Esophagus muscularis mucosa (tissue), 3 donors: Measurements from ENCODE around the gene API5.

Experiments used
- EP300 ChIP-seq: sonication (generic); formaldehyde crosslinking; IDR thresholded peaks from one replicate; pipeline ENCODE4 v1.6.1; 2017; ENCODE audit warnings: antibody characterized with exemption
- TF ChIP-seq, protein P1 (sequence below), 3 experiments: fragments of 200-600 bp in 2 of 3; fragments of 450-650 bp in 1 of 3; sonication (generic) in 2 of 3; IDR thresholded peaks; one replicate each; pipeline ENCODE4 v1.5.1; 2017 to 2019; ENCODE audit warnings: antibody characterized with exemption in 3 of 3, mild to moderate bottlenecking in 2 of 3, moderate library complexity in 1 of 3

DNA sequence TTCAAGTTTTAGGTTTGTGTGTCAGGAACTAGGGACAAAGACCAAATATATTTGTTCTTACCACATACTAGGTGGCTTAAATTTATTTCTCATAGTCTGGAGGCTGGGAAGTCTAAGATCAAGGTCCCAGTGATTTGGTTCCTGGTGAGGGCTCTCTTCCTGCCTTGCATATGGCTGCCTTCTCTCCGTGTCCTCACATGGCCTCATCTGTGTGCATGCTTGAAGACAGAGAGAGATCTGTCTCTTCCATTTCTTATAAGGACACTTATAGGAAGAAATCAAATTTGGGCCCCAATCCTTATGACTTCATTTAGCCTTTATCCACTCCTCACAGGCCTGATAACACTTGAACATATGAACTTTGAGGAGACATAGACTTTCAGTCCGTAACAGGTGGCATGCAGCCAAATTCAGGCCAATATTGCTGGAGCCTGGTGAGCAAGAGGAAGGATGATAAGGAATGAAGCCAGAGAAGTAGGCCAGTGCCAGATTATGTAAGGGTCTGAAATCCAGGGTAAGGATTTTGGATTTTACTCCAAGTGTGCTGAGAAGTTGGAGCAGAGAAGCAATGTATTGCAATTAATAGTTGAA lies 82.1 kb downstream of the API5 start:
- TF ChIP-seq, protein P1, sequence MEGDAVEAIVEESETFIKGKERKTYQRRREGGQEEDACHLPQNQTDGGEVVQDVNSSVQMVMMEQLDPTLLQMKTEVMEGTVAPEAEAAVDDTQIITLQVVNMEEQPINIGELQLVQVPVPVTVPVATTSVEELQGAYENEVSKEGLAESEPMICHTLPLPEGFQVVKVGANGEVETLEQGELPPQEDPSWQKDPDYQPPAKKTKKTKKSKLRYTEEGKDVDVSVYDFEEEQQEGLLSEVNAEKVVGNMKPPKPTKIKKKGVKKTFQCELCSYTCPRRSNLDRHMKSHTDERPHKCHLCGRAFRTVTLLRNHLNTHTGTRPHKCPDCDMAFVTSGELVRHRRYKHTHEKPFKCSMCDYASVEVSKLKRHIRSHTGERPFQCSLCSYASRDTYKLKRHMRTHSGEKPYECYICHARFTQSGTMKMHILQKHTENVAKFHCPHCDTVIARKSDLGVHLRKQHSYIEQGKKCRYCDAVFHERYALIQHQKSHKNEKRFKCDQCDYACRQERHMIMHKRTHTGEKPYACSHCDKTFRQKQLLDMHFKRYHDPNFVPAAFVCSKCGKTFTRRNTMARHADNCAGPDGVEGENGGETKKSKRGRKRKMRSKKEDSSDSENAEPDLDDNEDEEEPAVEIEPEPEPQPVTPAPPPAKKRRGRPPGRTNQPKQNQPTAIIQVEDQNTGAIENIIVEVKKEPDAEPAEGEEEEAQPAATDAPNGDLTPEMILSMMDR (IDR thresholded peaks at IDR 0.05), result no peak
- TF ChIP-seq EP300, result no peak
